H9 (cell line): ENCODE measurements around the gene COX7B2. TPM values are rescaled to one million over a fixed set of nuclear protein-coding genes. Genes with fewer than 3 reads are reported as not detected.

Source experiments
- DNase-seq: peaks from one replicate; pipeline ENCODE4 v3.0.0-alpha.2; 2017
- H2AFZ ChIP-seq: one replicate; pipeline ENCODE4 v1.6.1; 2013; ENCODE audit warnings: mild to moderate bottlenecking, low read length, control low read depth, moderate library complexity
- H2AK5ac ChIP-seq: 2 replicates; pipeline ENCODE4 v1.6.1; 2013; ENCODE audit warnings: low read length, control low read depth, mixed read lengths; ENCODE audit not compliant: insufficient read length
- H2BK120ac ChIP-seq: one replicate; pipeline ENCODE4 v1.6.1; 2013; ENCODE audit warnings: low read depth, mild to moderate bottlenecking, low read length, control low read depth, inconsistent platforms; ENCODE audit not compliant: poor library complexity, severe bottlenecking
- H2BK12ac ChIP-seq: 2 replicates; pipeline ENCODE4 v1.6.1; 2013; ENCODE audit warnings: low read length, control low read depth, mixed read lengths, low read depth; ENCODE audit not compliant: insufficient read length
- H2BK15ac ChIP-seq: 2 replicates; pipeline ENCODE4 v1.6.1; 2013; ENCODE audit warnings: low read depth, low read length, control low read depth
- H2BK20ac ChIP-seq: one replicate; pipeline ENCODE4 v1.6.1; 2013; ENCODE audit warnings: low read depth, mild to moderate bottlenecking, low read length, control low read depth, inconsistent platforms; ENCODE audit not compliant: poor library complexity, severe bottlenecking
- H2BK5ac ChIP-seq: 2 replicates; pipeline ENCODE4 v1.6.1; 2013; ENCODE audit warnings: low read length, control low read depth, mixed read lengths; ENCODE audit not compliant: insufficient read length
- H3K14ac ChIP-seq: 2 replicates; pipeline ENCODE4 v1.6.1; 2013; ENCODE audit warnings: low read length, control low read depth; ENCODE audit not compliant: insufficient read depth
- H3K18ac ChIP-seq: 2 replicates; pipeline ENCODE4 v1.6.1; 2013; ENCODE audit warnings: low read depth, mild to moderate bottlenecking, mixed read lengths, low read length, control low read depth; ENCODE audit not compliant: insufficient read length
- H3K23ac ChIP-seq: 2 replicates; pipeline ENCODE4 v1.6.1; 2013; ENCODE audit warnings: low read length, control low read depth, mixed read lengths, low read depth; ENCODE audit not compliant: insufficient read length
- H3K23me2 ChIP-seq: 2 replicates; pipeline ENCODE4 v1.6.1; 2013; ENCODE audit warnings: low read depth, mild to moderate bottlenecking, mixed read lengths, low read length, control low read depth; ENCODE audit not compliant: insufficient read length, poor library complexity, severe bottlenecking
- H3K27ac ChIP-seq: 2 replicates; pipeline ENCODE4 v1.5.1; 2013; ENCODE audit warnings: low read length, control low read depth, mixed read lengths, low read depth; ENCODE audit not compliant: insufficient read length
- H3K27me3 ChIP-seq: 2 replicates; pipeline ENCODE4 v1.6.1; 2013; ENCODE audit warnings: low read length, control low read depth, inconsistent platforms; ENCODE audit not compliant: insufficient read depth
- H3K4ac ChIP-seq: 2 replicates; pipeline ENCODE4 v1.6.1; 2013; ENCODE audit warnings: low read depth, mild to moderate bottlenecking, control low read depth, inconsistent platforms, low read length, moderate library complexity
- H3K4me1 ChIP-seq: 2 replicates; pipeline ENCODE4 v1.6.1; 2013; ENCODE audit warnings: low read length, control low read depth, inconsistent platforms; ENCODE audit not compliant: insufficient read depth
- H3K4me2 ChIP-seq: 2 replicates; pipeline ENCODE4 v1.6.1; 2013; ENCODE audit warnings: low read length, control low read depth, mixed read lengths; ENCODE audit not compliant: insufficient read length, insufficient read depth
- H3K56ac ChIP-seq: 2 replicates; pipeline ENCODE4 v1.6.1; 2013; ENCODE audit warnings: low read depth, mild to moderate bottlenecking, mixed read lengths, low read length, control low read depth; ENCODE audit not compliant: insufficient read length
- H3K79me1 ChIP-seq: 2 replicates; pipeline ENCODE4 v1.6.1; 2013; ENCODE audit warnings: low read depth, mild to moderate bottlenecking, moderate library complexity, low read length, control low read depth, inconsistent platforms; ENCODE audit not compliant: insufficient read depth, poor library complexity, severe bottlenecking
- H3K79me2 ChIP-seq: 2 replicates; pipeline ENCODE4 v1.6.1; 2013; ENCODE audit warnings: low read length, control low read depth, inconsistent platforms; ENCODE audit not compliant: insufficient read depth
- H3K9ac ChIP-seq: 2 replicates; pipeline ENCODE4 v1.6.1; 2013; ENCODE audit warnings: low read length, control low read depth, mixed read lengths; ENCODE audit not compliant: insufficient read length; ENCODE audit errors: extremely low read depth
- H3K9me3 ChIP-seq: one replicate; pipeline ENCODE4 v1.6.1; 2013; ENCODE audit warnings: low read depth, low read length, inconsistent platforms; ENCODE audit not compliant: control insufficient read depth
- H3T11ph ChIP-seq: one replicate; pipeline ENCODE4 v1.6.1; 2013; ENCODE audit warnings: mild to moderate bottlenecking, low read length, control low read depth, inconsistent platforms
- H4K20me1 ChIP-seq: one replicate; pipeline ENCODE4 v1.6.1; 2013; ENCODE audit not compliant: control insufficient read depth, insufficient read length, insufficient read depth
- H4K5ac ChIP-seq: 2 replicates; pipeline ENCODE4 v1.6.1; 2013; ENCODE audit warnings: low read depth, mild to moderate bottlenecking, mixed read lengths, low read length, control low read depth; ENCODE audit not compliant: insufficient read length
- H4K8ac ChIP-seq: replicated peaks from 2 replicates; pipeline ENCODE4 v1.6.1; 2013; ENCODE audit warnings: low read length, control low read depth, mixed read lengths, low read depth; ENCODE audit not compliant: insufficient read length
- H4K91ac ChIP-seq: 2 replicates; pipeline ENCODE4 v1.6.1; 2013; ENCODE audit warnings: low read depth, mild to moderate bottlenecking, moderate library complexity, mixed read lengths, low read length, control low read depth; ENCODE audit not compliant: insufficient read length
- H3K27ac Mint-ChIP-seq, 3 experiments: 2 replicates in 2 of 3; 3 replicates in 1 of 3; pipeline ENCODE4 v1.8.0; 2020 to 2021; ENCODE audit warnings: mixed read lengths in 3 of 3, mild to moderate bottlenecking in 1 of 3, moderate library complexity in 1 of 3
- H3K27me3 Mint-ChIP-seq: 2 replicates; pipeline ENCODE4 v1.8.0; 2021; ENCODE audit warnings: low read depth, mild to moderate bottlenecking, moderate library complexity, mixed read lengths
- H3K36me3 Mint-ChIP-seq, 3 experiments: 2 replicates in 2 of 3; 3 replicates in 1 of 3; pipeline ENCODE4 v1.8.0; 2020 to 2021; ENCODE audit warnings: low read depth in 3 of 3, mixed read lengths in 3 of 3; ENCODE audit not compliant: insufficient read depth in 1 of 3
- H3K4me1 Mint-ChIP-seq, 2 experiments: 2 replicates each; pipeline ENCODE4 v1.8.0; 2020; ENCODE audit warnings: mixed read lengths in 2 of 2
- H3K4me3 Mint-ChIP-seq, 2 experiments: 2 replicates in 1 of 2; 3 replicates in 1 of 2; pipeline ENCODE4 v1.8.0; 2020 to 2021; ENCODE audit warnings: mild to moderate bottlenecking in 2 of 2, mixed read lengths in 2 of 2, moderate library complexity in 1 of 2
- H3K9me3 Mint-ChIP-seq, 2 experiments: 2 replicates in 1 of 2; 3 replicates in 1 of 2; pipeline ENCODE4 v1.8.0; 2020; ENCODE audit warnings: mild to moderate bottlenecking in 2 of 2, mixed read lengths in 2 of 2, moderate library complexity in 1 of 2
- WGBS: extraction: QIAGEN DNeasy Blood & Tissue Kit; methylation state at CpG from one replicate; pipeline ENCODE4 v1.1.7; 2013; ENCODE audit warnings: missing lambda C conversion rate, low lambda C conversion rate, mixed read lengths; ENCODE audit not compliant: insufficient read length; ENCODE audit errors: extremely low coverage; 5-methylcytosine and 5-hydroxymethylcytosine counted together
- total RNA-seq: library from RNA; stranded (reverse); gene quantifications from 2 replicates; pipeline ENCODE4 v1.2.1, GENCODE V29; 2021
- TF ChIP-seq, protein P1 (sequence below): fragments of 200-600 bp; sonication (generic); conservative IDR thresholded peaks from 3 replicates; pipeline ENCODE4 v1.8.0; 2021; ENCODE audit warnings: antibody characterized with exemption, mild to moderate bottlenecking

COX7B2 gene
- total RNA-seq, 1 experiment from 2014 or later: not detected

DNA sequence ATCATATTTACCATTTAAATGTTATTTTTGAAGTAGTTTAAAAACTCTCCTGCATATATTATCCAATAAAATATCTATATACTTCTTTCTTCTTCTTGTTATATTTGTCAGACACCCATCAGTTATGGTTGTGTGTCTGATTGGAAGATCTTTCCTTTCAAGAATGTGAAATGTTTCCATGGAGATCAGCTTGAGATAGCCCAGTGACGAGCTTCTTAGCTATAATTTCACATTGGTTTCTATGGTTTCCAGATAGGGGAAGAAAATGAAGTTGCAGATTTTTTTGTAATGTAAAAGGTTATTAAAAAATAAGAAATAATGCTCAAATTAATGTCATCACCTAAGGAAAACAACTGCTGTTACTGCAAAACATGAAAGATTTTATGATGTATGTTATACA is 189.0 kb downstream of the COX7B2 start:
- Histone ChIP-seq H2BK5ac (no peak overlapping the region), H3K79me1 (no peaks in the 10 kb centered on the region), H3K56ac (no peak overlapping the region), H4K8ac (no peak overlapping the region), H2AK5ac (no peak overlapping the region), H2AFZ (no peak overlapping the region), H2BK15ac (no peak overlapping the region), H3K4me1 (no peaks in the 10 kb centered on the region), H3K9me3 (no peaks in the 10 kb centered on the region), H2BK20ac (no peak overlapping the region), H3K23me2 (no peaks in the 10 kb centered on the region), H3T11ph (no peak overlapping the region), H2BK120ac (no peak overlapping the region), H4K5ac (no peak overlapping the region), H3K4me2 (no peak overlapping the region), H3K14ac (no peak overlapping the region), H3K27me3 (no peaks in the 10 kb centered on the region), H3K18ac (no peak overlapping the region), H4K20me1 (no peaks in the 10 kb centered on the region), H4K91ac (no peak overlapping the region), H3K27ac (no peak overlapping the region), H3K4ac (no peak overlapping the region), H2BK12ac (no peak overlapping the region), H3K9ac (no peak overlapping the region), H3K23ac (no peak overlapping the region), H3K79me2 (no peaks in the 10 kb centered on the region)
- DNase-seq: no peak
- TF ChIP-seq, protein P1, sequence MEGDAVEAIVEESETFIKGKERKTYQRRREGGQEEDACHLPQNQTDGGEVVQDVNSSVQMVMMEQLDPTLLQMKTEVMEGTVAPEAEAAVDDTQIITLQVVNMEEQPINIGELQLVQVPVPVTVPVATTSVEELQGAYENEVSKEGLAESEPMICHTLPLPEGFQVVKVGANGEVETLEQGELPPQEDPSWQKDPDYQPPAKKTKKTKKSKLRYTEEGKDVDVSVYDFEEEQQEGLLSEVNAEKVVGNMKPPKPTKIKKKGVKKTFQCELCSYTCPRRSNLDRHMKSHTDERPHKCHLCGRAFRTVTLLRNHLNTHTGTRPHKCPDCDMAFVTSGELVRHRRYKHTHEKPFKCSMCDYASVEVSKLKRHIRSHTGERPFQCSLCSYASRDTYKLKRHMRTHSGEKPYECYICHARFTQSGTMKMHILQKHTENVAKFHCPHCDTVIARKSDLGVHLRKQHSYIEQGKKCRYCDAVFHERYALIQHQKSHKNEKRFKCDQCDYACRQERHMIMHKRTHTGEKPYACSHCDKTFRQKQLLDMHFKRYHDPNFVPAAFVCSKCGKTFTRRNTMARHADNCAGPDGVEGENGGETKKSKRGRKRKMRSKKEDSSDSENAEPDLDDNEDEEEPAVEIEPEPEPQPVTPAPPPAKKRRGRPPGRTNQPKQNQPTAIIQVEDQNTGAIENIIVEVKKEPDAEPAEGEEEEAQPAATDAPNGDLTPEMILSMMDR: no peak
- WGBS: no CpG with 5 or more reads among the region's 1 CpG
- no peak overlapping the region for H3K4me3 Mint-ChIP-seq
- peaks cover 4 to 7% of the 10 kb centered on the region in 2 experiments; a peak in 4 of 5 replicates for H3K9me3 Mint-ChIP-seq
- no peak overlapping the region for H3K27ac Mint-ChIP-seq
- H3K27me3 Mint-ChIP-seq: no peaks in the 10 kb centered on the region; the same call in 1 of the 2 replicates
- H3K36me3 Mint-ChIP-seq: peaks cover 0 to 4% (median 0%) of the 10 kb centered on the region in 3 experiments; a peak in 1 of 7 replicates
- H3K4me1 Mint-ChIP-seq: peaks cover 0 to 2% of the 10 kb centered on the region in 2 experiments; a peak in 1 of 4 replicates
